GM19238 (cell line): ENCODE results near the gene OVOL3.
"Not testable (repeated sequence)": the region's sequence is repeated elsewhere in the genome, so short reads cannot be mapped to it uniquely, and the experiment has no call there.

Experiments used
- DNase-seq: peaks from one replicate; pipeline ENCODE4 v3.0.0; 2011; ENCODE audit warnings: low spot score; ENCODE audit not compliant: insufficient read length

OVOL3 gene

GRCh38 chr19:36110487-36111199, at the start of gene OVOL3:
Gene OVOL3, plus strand, starts transcription at chr19:36111143. Its CDS starts 60 bp downstream, at chr19:36111203.
- DNase-seq, result no peak

GRCh38 chr19:36061367-36061766, 49.6 kb upstream of the OVOL3 start:
- DNase-seq, result no peak

- no peak for DNase-seq
Measured at GRCh38 chr19:36064826-36065225, 46.1 kb upstream of the OVOL3 start.

- DNase-seq, result no peak
Measured at GRCh38 chr19:36067681-36068080, 43.3 kb upstream of the OVOL3 start.

GRCh38 chr19:36068810-36069499, 42.0 kb upstream of the OVOL3 start:
- DNase-seq, result not testable (repeated sequence)

GRCh38 chr19:36072081-36072480, 38.9 kb upstream of the OVOL3 start:
- DNase-seq, result no peak

- DNase-seq, result no peak
Measured at GRCh38 chr19:36073121-36073876, 37.6 kb upstream of the OVOL3 start.

- DNase-seq, result no peak
Measured at GRCh38 chr19:36079389-36079945, 31.5 kb upstream of the OVOL3 start.

- DNase-seq, result no peak
Measured at GRCh38 chr19:36081385-36081784, 29.6 kb upstream of the OVOL3 start.

- no peak for DNase-seq
Measured at GRCh38 chr19:36081894-36082293, 29.0 kb upstream of the OVOL3 start.

GRCh38 chr19:36082916-36083315, 28.0 kb upstream of the OVOL3 start:
- no peak for DNase-seq

- DNase-seq, result no peak
Measured at GRCh38 chr19:36084231-36085009, 26.5 kb upstream of the OVOL3 start.

- no peak for DNase-seq
Measured at GRCh38 chr19:36086326-36086725, 24.6 kb upstream of the OVOL3 start.

- no peak for DNase-seq
Measured at GRCh38 chr19:36089847-36090246, 21.1 kb upstream of the OVOL3 start.

- no peak for DNase-seq
Measured at GRCh38 chr19:36090910-36091695, 19.8 kb upstream of the OVOL3 start.

GRCh38 chr19:36092566-36092965, 18.4 kb upstream of the OVOL3 start:
- no peak for DNase-seq

GRCh38 chr19:36093146-36093662, 17.7 kb upstream of the OVOL3 start:
- DNase-seq, result no peak

GRCh38 chr19:36093687-36094086, 17.3 kb upstream of the OVOL3 start:
- no peak for DNase-seq

GRCh38 chr19:36097036-36097435, 13.9 kb upstream of the OVOL3 start:
- no peak for DNase-seq

GRCh38 chr19:36099166-36099785, 11.7 kb upstream of the OVOL3 start:
- no peak for DNase-seq
